Smooth muscle cell (in vitro differentiated cells): Measurements from ENCODE around the gene ANO4. TPM values are rescaled to one million over a fixed set of nuclear protein-coding genes. Genes with fewer than 3 reads are reported as not detected.

Experiments
- DNase-seq: peaks from one replicate; lab custom pipeline; 2025; ENCODE audit not compliant: unreplicated experiment; lab: John Stamatoyannopoulos, UW
- H2AFZ ChIP-seq: fragments of 200-600 bp; sonication (generic); 2 replicates; pipeline ENCODE4 v1.6.0; 2016; ENCODE audit warnings: antibody characterized with exemption, low read depth, mild to moderate bottlenecking
- H3F3A ChIP-seq: fragments of 200-600 bp; sonication (generic); 2 replicates; pipeline ENCODE4 v1.6.0; 2017; ENCODE audit warnings: antibody characterized with exemption, low read depth
- H3K27ac ChIP-seq: fragments of 200-600 bp; sonication (generic); 2 replicates; pipeline ENCODE4 v1.5.1; 2016; ENCODE audit warnings: low read depth, mild to moderate bottlenecking
- H3K27me3 ChIP-seq: fragments of 200-600 bp; sonication (generic); 2 replicates; pipeline ENCODE4 v1.6.1; 2016; ENCODE audit warnings: low read depth, mild to moderate bottlenecking
- H3K36me3 ChIP-seq: fragments of 200-600 bp; sonication (generic); 2 replicates; pipeline ENCODE4 v1.5.1; 2016; ENCODE audit warnings: low read depth
- H3K4me1 ChIP-seq: fragments of 200-600 bp; sonication (generic); 2 replicates; pipeline ENCODE4 v1.5.1; 2016; ENCODE audit warnings: low read depth
- H3K4me2 ChIP-seq: fragments of 200-600 bp; sonication (generic); 2 replicates; pipeline ENCODE4 v1.6.0; 2016; ENCODE audit warnings: mild to moderate bottlenecking
- H3K4me3 ChIP-seq: fragments of 200-600 bp; sonication (generic); 2 replicates; pipeline ENCODE4 v1.5.1; 2016; ENCODE audit warnings: mild to moderate bottlenecking
- H3K79me2 ChIP-seq: fragments of 200-600 bp; sonication (generic); 2 replicates; pipeline ENCODE4 v1.6.0; 2016; ENCODE audit warnings: low read depth, mild to moderate bottlenecking
- H3K9ac ChIP-seq: fragments of 200-600 bp; sonication (generic); 2 replicates; pipeline ENCODE4 v1.6.0; 2016; ENCODE audit warnings: low read depth
- H3K9me3 ChIP-seq: fragments of 200-600 bp; sonication (generic); replicated peaks from 2 replicates; pipeline ENCODE4 v1.5.1; 2016; ENCODE audit warnings: low read depth
- H4K20me1 ChIP-seq: fragments of 200-600 bp; sonication (generic); 2 replicates; pipeline ENCODE4 v1.6.0; 2016; ENCODE audit warnings: low read depth
- CTCF ChIP-seq: fragments of 200-600 bp; sonication (generic); IDR thresholded peaks from 2 replicates; pipeline ENCODE4 v1.5.1; 2017; ENCODE audit warnings: borderline replicate concordance, mild to moderate bottlenecking, antibody characterized with exemption; ENCODE audit not compliant: insufficient read depth, poor library complexity, severe bottlenecking
- WGBS: methylation state at CpG from one replicate; pipeline ENCODE4 v1.1.7; 2016; ENCODE audit warnings: low lambda C conversion rate; 5-methylcytosine and 5-hydroxymethylcytosine counted together
- polyA plus RNA-seq: library from polyadenylated mRNA; unstranded; fragments of >200 nt; fragmentation: Nextera tagmentation; extraction: Ambion mirVana; gene quantifications from 2 replicates; pipeline ENCODE4 v1.2.1, GENCODE V29; 2016
- total RNA-seq: library from RNA; depleted of rRNA; stranded (reverse); fragments of >200 nt; gene quantifications from 2 replicates; pipeline ENCODE4 v1.2.3, GENCODE V29; 2014

ANO4 gene
- total and polyA plus RNA-seq, 2 experiments from 2014 or later = 27.3 to 51.7 TPM

GRCh38 chr12:101040936-101041335, 246.4 kb downstream of the ANO4 start:
- Histone ChIP-seq H3K4me2 (no peak overlapping the region), H3K36me3 (no peaks in the 10 kb centered on the region), H3K27ac (no peak overlapping the region), H3K79me2 (no peaks in the 10 kb centered on the region), H3K9me3 (no peaks in the 10 kb centered on the region), H3F3A (peaks cover 5% of the 10 kb centered on the region), H3K9ac (no peak overlapping the region), H3K27me3 (no peaks in the 10 kb centered on the region), H2AFZ (no peak overlapping the region), H3K4me3 (no peak overlapping the region), H3K4me1 (peaks cover 5% of the 10 kb centered on the region), H4K20me1 (no peaks in the 10 kb centered on the region)
- no peak for TF ChIP-seq CTCF
- no peak for DNase-seq

- Histone ChIP-seq H3F3A (peaks cover 5% of the 10 kb centered on the region), H3K9ac (no peak overlapping the region), H2AFZ (no peak overlapping the region), H3K4me1 (peaks cover 5% of the 10 kb centered on the region), H3K36me3 (no peaks in the 10 kb centered on the region), H3K79me2 (no peaks in the 10 kb centered on the region), H3K27ac (no peak overlapping the region), H3K27me3 (no peaks in the 10 kb centered on the region), H4K20me1 (no peaks in the 10 kb centered on the region), H3K4me2 (no peak overlapping the region), H3K9me3 (no peaks in the 10 kb centered on the region), H3K4me3 (no peak overlapping the region)
- no peak for DNase-seq
- TF ChIP-seq CTCF = no peak
- 97% methylated on average over 8 of the region's 8 CpGs for WGBS
Observed at GRCh38 chr12:101042211-101042610, 247.6 kb downstream of the ANO4 start.

- Histone ChIP-seq H4K20me1 (no peaks in the 10 kb centered on the region), H3K79me2 (no peaks in the 10 kb centered on the region), H2AFZ (no peak overlapping the region), H3K9ac (no peak overlapping the region), H3K4me3 (no peak overlapping the region), H3K27ac (peak overlapping the region; percentile 62), H3F3A (peaks cover 5% of the 10 kb centered on the region), H3K27me3 (no peaks in the 10 kb centered on the region), H3K36me3 (no peaks in the 10 kb centered on the region), H3K4me2 (peak overlapping the region; percentile 27), H3K9me3 (no peaks in the 10 kb centered on the region), H3K4me1 (peaks cover 5% of the 10 kb centered on the region)
- DNase-seq = no peak
- WGBS = 63% methylated on average over 2 of the region's 2 CpGs
- no peak for TF ChIP-seq CTCF
Observed at GRCh38 chr12:101044512-101045059, 250.0 kb downstream of the ANO4 start.

- peak overlapping the region; percentile 62 for H3K27ac ChIP-seq
Observed at GRCh38 chr12:101045486-101046464, 251.2 kb downstream of the ANO4 start.

More at GRCh38 chr12:101045486-101046464, 251.2 kb downstream of the ANO4 start:
- WGBS = 63% methylated on average over 7 of the region's 7 CpGs
- Histone ChIP-seq H4K20me1 (no peaks in the 10 kb centered on the region), H3F3A (peaks cover 5% of the 10 kb centered on the region), H3K27me3 (no peaks in the 10 kb centered on the region), H3K36me3 (no peaks in the 10 kb centered on the region), H3K9me3 (no peaks in the 10 kb centered on the region), H2AFZ (no peak overlapping the region), H3K4me3 (no peak overlapping the region), H3K4me1 (peaks cover 5% of the 10 kb centered on the region), H3K4me2 (no peak overlapping the region), H3K79me2 (no peaks in the 10 kb centered on the region), H3K9ac (no peak overlapping the region)
- no peak for DNase-seq
- TF ChIP-seq CTCF = no peak
